Iris pigment epithelial cell (primary cell): Measurements from ENCODE around the gene CCNK.

Experiments
- DNase-seq: peaks from one replicate; pipeline ENCODE4 v3.0.0-alpha.2; 2011; ENCODE audit warnings: low read depth

Gene CCNK

GRCh38 chr14:99467336-99468078 lies 13.7 kb upstream of the CCNK start:
- DNase-seq = no peak

- DNase-seq = no peak
Measured at GRCh38 chr14:99468081-99468480, 13.1 kb upstream of the CCNK start.

- peak; percentile 49 for DNase-seq
Measured at GRCh38 chr14:99468836-99469592, 12.2 kb upstream of the CCNK start.

- DNase-seq = no peak
Measured at GRCh38 chr14:99471731-99472130, 9.5 kb upstream of the CCNK start.

- DNase-seq = peak; percentile 17
Measured at GRCh38 chr14:99472937-99473336, 8.3 kb upstream of the CCNK start.

- no peak for DNase-seq
Measured at GRCh38 chr14:99473458-99473857, 7.8 kb upstream of the CCNK start.

GRCh38 chr14:99475179-99475578 lies 6.0 kb upstream of the CCNK start:
- peak; percentile 16 for DNase-seq

GRCh38 chr14:99475660-99476059 lies 5.5 kb upstream of the CCNK start:
- DNase-seq = no peak

GRCh38 chr14:99476864-99477263 lies 4.3 kb upstream of the CCNK start:
- DNase-seq = peak; percentile 43

- DNase-seq = no peak
Measured at GRCh38 chr14:99478128-99478527, 3.1 kb upstream of the CCNK start.

- peak; percentile 29 for DNase-seq
Measured at GRCh38 chr14:99479160-99479905, 1.9 kb upstream of the CCNK start.

GRCh38 chr14:99479906-99480869 lies 1.0 kb upstream of the CCNK start, which contains the start of gene SETD3:
TSS of gene SETD3 (minus strand) at chr14:99480859. CDS start at chr14:99465805, 15,054 bp downstream.
- peak; percentile 64 for DNase-seq

- peak; percentile 51 for DNase-seq
Measured at GRCh38 chr14:99481745-99482099, 513 bp downstream of the CCNK start.

- DNase-seq = no peak
Measured at GRCh38 chr14:99484106-99484505, 2.9 kb downstream of the CCNK start.

- DNase-seq = no peak
Measured at GRCh38 chr14:99497341-99497740, 16.1 kb downstream of the CCNK start.

GRCh38 chr14:99497894-99498293 lies 16.7 kb downstream of the CCNK start:
- no peak for DNase-seq

- no peak for DNase-seq
Measured at GRCh38 chr14:99502989-99503421, 21.8 kb downstream of the CCNK start.

- no peak for DNase-seq
Measured at GRCh38 chr14:99503848-99504453, 22.7 kb downstream of the CCNK start.

GRCh38 chr14:99505089-99505488 lies 23.9 kb downstream of the CCNK start:
- DNase-seq = no peak

- no peak for DNase-seq
Measured at GRCh38 chr14:99506276-99506675, 25.1 kb downstream of the CCNK start.
